ENCODE results near the gene GPR55.
"Not testable (repeated sequence)": the region's sequence is repeated elsewhere in the genome, so short reads cannot be mapped to it uniquely, and the experiment has no call there.

Gene GPR55

GRCh38 chr2:230924470-230925341, at the start of gene GPR55:
TSS of gene GPR55 (minus strand) at chr2:230925242. CDS start at chr2:230910962, 14,280 bp downstream.
- no peak for DNase-seq (ENCODE audit: low read depth)

GRCh38 chr2:230974096-230974913, 49.3 kb upstream of the GPR55 start:
- peak; percentile 44 for DNase-seq (ENCODE audit: low read depth)

GRCh38 chr2:230972046-230972445, 47.0 kb upstream of the GPR55 start:
- no peak for DNase-seq (ENCODE audit: low read depth)

DNA sequence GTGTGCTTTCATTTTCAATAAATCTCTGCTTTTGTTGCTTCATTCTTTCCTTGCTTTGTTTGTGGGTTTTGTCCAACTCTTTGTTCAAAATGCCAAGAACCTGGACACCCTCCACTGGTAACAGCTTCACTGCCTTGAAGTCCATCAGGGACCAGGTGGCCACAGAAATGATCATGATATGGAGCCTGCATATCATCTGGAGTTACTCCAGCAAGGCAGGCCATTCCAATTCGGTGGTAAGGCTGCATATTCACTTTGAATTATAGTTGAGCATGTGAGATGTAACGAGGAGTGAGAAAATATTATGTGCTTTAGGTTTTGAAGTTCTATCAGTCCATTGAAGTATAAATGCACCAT, 44.6 kb upstream of the GPR55 start:
- no peak for DNase-seq (ENCODE audit: low read depth)

GRCh38 chr2:230968921-230969658, 44.0 kb upstream of the GPR55 start:
- DNase-seq (ENCODE audit: low read depth): no peak

- not testable (repeated sequence) for DNase-seq (ENCODE audit: low read depth)
These were observed 43.3 kb upstream of the GPR55 start for GRCh38 chr2:230968314-230968713.

DNA sequence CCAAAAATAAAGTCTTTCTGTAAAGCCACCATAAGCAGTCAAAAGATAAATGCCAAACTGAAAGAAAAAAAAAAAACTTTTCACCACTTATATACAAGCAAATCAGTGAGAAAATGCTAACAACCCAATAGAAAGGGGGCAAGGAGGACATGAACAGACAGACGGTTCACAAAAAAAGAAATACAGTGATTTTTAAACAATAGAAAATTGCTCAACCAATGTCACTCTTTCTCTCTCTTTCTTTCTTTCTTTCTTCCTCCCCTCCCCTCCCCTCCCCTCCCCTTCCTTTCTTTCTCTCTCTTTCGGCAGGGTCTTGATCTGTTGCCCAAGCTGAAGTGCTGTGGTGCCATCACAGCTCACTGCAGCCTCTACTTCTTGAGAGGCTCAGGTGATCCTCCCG, 42.1 kb upstream of the GPR55 start:
- DNase-seq (ENCODE audit: low read depth): no peak

- DNase-seq (ENCODE audit: low read depth): no peak
These were observed 39.2 kb upstream of the GPR55 start for GRCh38 chr2:230964136-230964730.

- DNase-seq (ENCODE audit: low read depth): no peak
These were observed 36.0 kb upstream of the GPR55 start for GRCh38 chr2:230961091-230961491.

- DNase-seq (ENCODE audit: low read depth): no peak
These were observed 35.0 kb upstream of the GPR55 start for GRCh38 chr2:230960026-230960425.

GRCh38 chr2:230958820-230959756, 34.0 kb upstream of the GPR55 start:
- DNase-seq (ENCODE audit: low read depth): no peak

DNA sequence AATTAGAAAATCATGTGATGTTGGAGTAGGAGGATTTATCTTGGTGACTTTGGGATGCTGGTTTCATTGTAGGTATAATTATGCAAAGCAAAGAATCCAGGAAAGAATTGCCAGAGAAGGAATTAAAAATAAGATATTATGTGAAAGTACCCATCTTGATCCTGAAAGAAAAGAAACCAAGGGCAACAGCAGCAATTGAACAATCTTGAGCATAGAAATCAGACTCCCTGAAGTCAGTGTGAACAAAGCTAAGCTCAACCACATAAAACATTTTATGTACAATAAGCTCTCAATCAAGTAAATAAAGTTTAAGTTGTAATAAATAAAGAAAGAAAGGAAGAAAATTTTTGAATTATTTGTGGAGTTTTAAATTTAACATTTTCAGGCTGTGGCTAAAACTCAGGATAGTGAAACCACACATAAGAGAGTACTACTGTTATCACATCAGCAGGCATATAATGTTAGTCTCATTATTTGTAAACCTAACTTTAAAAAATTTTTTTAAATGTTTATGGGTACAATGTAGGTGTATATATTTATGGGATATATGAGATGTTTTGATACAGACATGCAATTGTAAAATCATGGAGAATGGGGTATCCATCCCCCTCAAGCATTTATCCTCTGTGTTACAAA, 32.8 kb upstream of the GPR55 start:
- DNase-seq (ENCODE audit: low read depth): no peak

DNA sequence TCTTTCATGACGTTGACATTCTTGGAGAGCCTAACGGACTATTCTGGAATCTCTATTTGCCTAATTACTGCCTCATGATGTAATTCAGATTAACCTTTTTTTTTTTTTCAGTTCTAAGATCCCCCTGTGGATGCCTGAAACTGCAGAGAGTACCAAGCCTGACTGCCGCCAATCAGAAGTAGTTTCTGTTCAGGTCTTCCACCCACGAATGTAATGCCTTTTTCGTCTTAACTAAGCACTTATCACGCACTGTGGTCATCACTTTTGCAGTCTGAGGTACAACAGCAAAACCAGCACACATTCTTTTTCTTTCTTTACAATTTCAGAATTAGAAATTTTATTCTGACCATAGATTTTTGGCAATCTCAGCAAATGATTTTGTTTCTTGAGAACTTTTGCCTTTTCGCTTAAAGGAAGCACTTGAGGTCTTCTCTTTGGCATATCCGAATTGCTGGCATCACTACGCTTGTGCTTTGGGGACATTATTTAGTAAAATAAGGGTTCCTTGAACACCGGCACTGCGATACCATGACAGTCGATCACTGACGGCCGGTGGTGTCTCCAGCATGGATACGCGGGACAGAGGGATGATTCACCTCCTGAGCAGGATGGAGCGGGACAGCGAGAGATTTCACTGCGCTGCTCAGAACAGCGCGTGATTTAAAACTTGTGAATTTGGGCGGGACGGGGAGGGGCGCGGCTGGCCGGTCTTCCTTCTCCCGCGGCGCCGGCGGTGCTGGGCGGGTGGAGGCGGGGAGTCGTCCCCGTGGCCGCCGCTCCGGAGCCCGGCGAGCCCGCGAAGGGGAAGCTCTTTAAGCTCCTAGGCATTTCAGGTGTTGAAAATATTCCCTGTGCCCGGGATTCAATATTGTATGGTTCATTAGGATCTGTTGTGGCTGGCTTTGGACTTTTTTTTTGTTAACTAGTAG, 32.0 kb upstream of the GPR55 start:
- DNase-seq (ENCODE audit: low read depth): no peak

DNA sequence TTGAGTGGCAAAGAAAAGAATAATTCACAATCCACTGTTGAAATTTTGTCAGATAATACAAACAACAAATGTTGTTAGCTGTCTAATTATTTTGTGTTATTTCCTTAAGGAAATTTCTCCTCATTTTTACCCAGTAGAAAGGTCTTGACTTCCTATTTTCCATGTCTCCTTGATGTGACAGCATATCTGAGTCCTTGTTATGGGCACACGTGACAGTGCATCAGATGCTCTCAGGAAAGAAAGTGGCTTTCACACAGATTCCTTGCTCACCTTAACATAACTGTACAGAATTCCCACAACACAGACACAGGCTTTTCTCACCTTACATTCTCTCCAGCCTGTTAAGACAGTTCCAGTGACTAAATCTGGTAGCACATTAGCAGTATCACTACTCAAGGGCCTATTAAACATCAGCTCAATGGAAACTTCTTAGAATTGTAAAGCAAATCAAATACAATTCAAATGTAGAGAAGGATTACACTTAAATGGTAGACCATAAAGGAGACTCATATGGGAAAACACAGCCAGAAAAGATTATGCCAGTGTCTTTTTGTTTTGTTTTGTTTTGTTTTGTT, 30.2 kb upstream of the GPR55 start:
- no peak for DNase-seq (ENCODE audit: low read depth)

GRCh38 chr2:230954746-230955145, 29.7 kb upstream of the GPR55 start:
- DNase-seq (ENCODE audit: low read depth): no peak

DNA sequence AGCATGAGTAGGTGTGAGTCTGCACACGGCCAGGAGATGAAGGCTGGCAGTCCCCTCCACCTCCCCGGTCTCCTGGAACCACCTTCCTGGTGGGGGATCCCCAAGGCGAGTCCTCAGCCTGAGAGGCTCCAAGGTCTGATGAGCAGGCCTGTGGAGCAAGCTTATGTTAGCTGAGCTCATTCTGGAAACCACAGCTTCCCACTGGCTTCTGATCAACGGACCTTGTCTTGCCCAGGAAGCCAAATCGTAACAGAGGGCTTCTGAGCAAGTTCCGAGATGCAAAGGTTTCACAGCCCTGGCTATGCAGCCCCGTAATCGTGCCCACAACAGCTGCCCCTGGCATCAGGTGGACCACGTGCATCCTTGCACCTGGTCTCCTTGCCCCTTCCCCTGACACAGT, 28.8 kb upstream of the GPR55 start:
- no peak for DNase-seq (ENCODE audit: low read depth)

- DNase-seq (ENCODE audit: low read depth): no peak
These were observed 27.3 kb upstream of the GPR55 start for GRCh38 chr2:230952226-230952956.

- DNase-seq (ENCODE audit: low read depth): no peak
These were observed 26.4 kb upstream of the GPR55 start for GRCh38 chr2:230951396-230951795.

All from stimulated activated CD8-positive, alpha-beta memory T cell treated with anti-CD3 and anti-CD28 coated beads, Interleukin-7, amount 100 ng/mL, for 24 hours (primary cell).